ENCODE measurements around the gene SYT7. TPM values are rescaled to one million over a fixed set of nuclear protein-coding genes. Genes with fewer than 3 reads are reported as not detected.

SYT7 gene
- total and polyA plus RNA-seq, 2 donors = 0.14 to 1.3 TPM

GRCh38 chr11:61512435-61512834, 68.4 kb downstream of the SYT7 start:
- no peak overlapping the region for H3K4me3 ChIP-seq (ENCODE audit: low read length in 2 of 2)
- peaks cover 27 to 70% of the 10 kb centered on the region in 2 donors for H3K27me3 ChIP-seq (ENCODE audit: control insufficient read depth in 2 of 2, insufficient read depth in 1 of 2, low read length in 1 of 2)
- 96% methylated on average over 4 of the region's 4 CpGs for WGBS
- DNase-seq (ENCODE audit: low read depth in 6 of 9, low spot score in 9 of 9) = no peak
- H3K27ac ChIP-seq (ENCODE audit: low read depth in 1 of 2, low read length in 1 of 2) = no peak overlapping the region
- no peaks in the 10 kb centered on the region for H3K9me3 ChIP-seq (ENCODE audit: control insufficient read depth in 2 of 2, insufficient read depth in 1 of 2, low read length in 1 of 2)
- no peaks in the 10 kb centered on the region for H3K36me3 ChIP-seq (ENCODE audit: control insufficient read depth in 2 of 2, insufficient read depth in 2 of 2, low read length in 1 of 2)
- peaks cover 11 to 19% of the 10 kb centered on the region in 2 donors for H3K4me1 ChIP-seq (ENCODE audit: control insufficient read depth in 2 of 2, insufficient read depth in 2 of 2, low read length in 2 of 2)

- Histone ChIP-seq H3K27me3 (ENCODE audit: control insufficient read depth in 2 of 2, insufficient read depth in 1 of 2, low read length in 1 of 2) (peaks cover 32 to 72% of the 10 kb centered on the region in 2 donors), H3K4me3 (ENCODE audit: low read length in 2 of 2) (no peak overlapping the region), H3K4me1 (ENCODE audit: control insufficient read depth in 2 of 2, insufficient read depth in 2 of 2, low read length in 2 of 2) (peaks cover 11 to 17% of the 10 kb centered on the region in 2 donors), H3K36me3 (ENCODE audit: control insufficient read depth in 2 of 2, insufficient read depth in 2 of 2, low read length in 1 of 2) (no peaks in the 10 kb centered on the region), H3K27ac (ENCODE audit: low read depth in 1 of 2, low read length in 1 of 2) (no peak overlapping the region), H3K9me3 (ENCODE audit: control insufficient read depth in 2 of 2, insufficient read depth in 1 of 2, low read length in 1 of 2) (no peaks in the 10 kb centered on the region)
- WGBS = 67% methylated on average over 3 of the region's 3 CpGs
- DNase-seq (ENCODE audit: low read depth in 6 of 9, low spot score in 9 of 9) = no peak
These were observed 69.5 kb downstream of the SYT7 start for GRCh38 chr11:61511383-61511782.

- DNase-seq (ENCODE audit: low read depth in 6 of 9, low spot score in 9 of 9) = no peak
- Histone ChIP-seq H3K4me1 (ENCODE audit: control insufficient read depth in 2 of 2, insufficient read depth in 2 of 2, low read length in 2 of 2) (peaks cover 11 to 14% of the 10 kb centered on the region in 2 donors), H3K27me3 (ENCODE audit: control insufficient read depth in 2 of 2, insufficient read depth in 1 of 2, low read length in 1 of 2) (peaks cover 35 to 72% of the 10 kb centered on the region in 2 donors), H3K4me3 (ENCODE audit: low read length in 2 of 2) (no peak overlapping the region), H3K36me3 (ENCODE audit: control insufficient read depth in 2 of 2, insufficient read depth in 2 of 2, low read length in 1 of 2) (no peaks in the 10 kb centered on the region), H3K27ac (ENCODE audit: low read depth in 1 of 2, low read length in 1 of 2) (no peak overlapping the region), H3K9me3 (ENCODE audit: control insufficient read depth in 2 of 2, insufficient read depth in 1 of 2, low read length in 1 of 2) (no peaks in the 10 kb centered on the region)
- 89% methylated on average over 14 of the region's 14 CpGs for WGBS
These were observed 69.9 kb downstream of the SYT7 start for GRCh38 chr11:61510974-61511373.

GRCh38 chr11:61510166-61510919, 70.5 kb downstream of the SYT7 start:
- no peaks in the 10 kb centered on the region for H3K9me3 ChIP-seq (ENCODE audit: control insufficient read depth in 2 of 2, insufficient read depth in 1 of 2, low read length in 1 of 2)
- H3K27me3 ChIP-seq (ENCODE audit: control insufficient read depth in 2 of 2, insufficient read depth in 1 of 2, low read length in 1 of 2) = peaks cover 42 to 73% of the 10 kb centered on the region in 2 donors
- DNase-seq (ENCODE audit: low read depth in 6 of 9, low spot score in 9 of 9) = no peak
- H3K4me3 ChIP-seq (ENCODE audit: low read length in 2 of 2) = no peak overlapping the region
- peaks cover 11 to 14% of the 10 kb centered on the region in 2 donors for H3K4me1 ChIP-seq (ENCODE audit: control insufficient read depth in 2 of 2, insufficient read depth in 2 of 2, low read length in 2 of 2)
- no peaks in the 10 kb centered on the region for H3K36me3 ChIP-seq (ENCODE audit: control insufficient read depth in 2 of 2, insufficient read depth in 2 of 2, low read length in 1 of 2)
- 89% methylated on average over 16 of the region's 16 CpGs for WGBS
- no peak overlapping the region for H3K27ac ChIP-seq (ENCODE audit: low read depth in 1 of 2, low read length in 1 of 2)

DNA sequence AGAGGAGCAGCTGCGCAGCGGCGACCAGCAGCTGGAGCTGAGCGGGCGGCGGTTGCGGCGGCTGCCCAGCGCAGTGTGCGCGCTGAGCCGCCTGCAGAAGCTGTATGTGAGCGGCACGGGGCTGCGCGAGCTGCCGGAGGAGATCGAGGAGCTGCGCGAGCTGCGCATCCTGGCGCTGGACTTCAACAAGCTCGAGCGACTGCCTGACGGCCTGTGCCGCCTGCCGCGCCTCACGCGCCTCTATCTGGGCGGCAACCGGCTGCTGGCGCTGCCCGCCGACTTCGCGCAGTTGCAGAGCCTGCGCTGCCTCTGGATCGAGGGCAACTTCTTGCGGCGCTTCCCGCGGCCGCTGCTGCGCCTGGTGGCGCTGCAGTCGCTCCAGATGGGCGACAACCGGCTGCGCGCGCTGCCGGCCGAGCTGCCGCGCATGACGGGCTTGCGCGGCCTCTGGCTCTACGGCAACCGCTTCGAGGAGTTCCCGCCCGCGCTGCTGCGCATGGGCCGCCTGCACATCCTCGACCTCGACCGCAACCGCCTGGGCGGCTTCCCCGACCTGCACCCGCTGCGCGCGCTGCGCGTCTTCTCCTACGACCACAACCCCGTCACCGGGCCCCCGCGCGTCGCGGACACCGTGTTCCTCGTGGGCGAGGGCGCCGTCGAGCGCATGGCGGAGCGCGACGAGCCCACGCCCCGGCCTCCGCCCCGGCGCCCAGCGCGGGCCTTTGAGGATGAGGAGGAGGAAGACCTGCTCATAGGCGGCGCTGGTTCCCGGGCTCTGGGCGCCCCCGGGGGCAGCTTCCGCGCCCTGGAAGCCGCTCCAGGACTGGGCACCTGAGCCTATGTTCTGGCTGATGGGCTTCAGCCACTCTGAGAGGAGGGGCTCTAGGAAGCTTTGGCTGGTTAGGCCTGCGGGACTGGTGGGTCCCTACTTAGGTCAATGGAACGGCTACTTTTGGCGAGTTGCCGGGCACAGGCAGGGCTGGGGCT, 71.5 kb downstream of the SYT7 start:
- WGBS = 5% methylated on average over 117 of the region's 117 CpGs
- H3K27ac ChIP-seq (ENCODE audit: low read depth in 1 of 2, low read length in 1 of 2) = no peak overlapping the region
- H3K27me3 ChIP-seq (ENCODE audit: control insufficient read depth in 2 of 2, insufficient read depth in 1 of 2, low read length in 1 of 2) = peaks cover 44 to 79% of the 10 kb centered on the region in 2 donors
- H3K4me3 ChIP-seq (ENCODE audit: low read length in 2 of 2) = peak overlapping the region in 1 of 2 donors; percentile 43
- peaks cover 11 to 14% of the 10 kb centered on the region in 2 donors for H3K4me1 ChIP-seq (ENCODE audit: control insufficient read depth in 2 of 2, insufficient read depth in 2 of 2, low read length in 2 of 2)
- no peaks in the 10 kb centered on the region for H3K9me3 ChIP-seq (ENCODE audit: control insufficient read depth in 2 of 2, insufficient read depth in 1 of 2, low read length in 1 of 2)
- H3K36me3 ChIP-seq (ENCODE audit: control insufficient read depth in 2 of 2, insufficient read depth in 2 of 2, low read length in 1 of 2) = no peaks in the 10 kb centered on the region
- peak in 6 of 9 donors; percentile 52 to 81 (median 68) for DNase-seq (ENCODE audit: low read depth in 6 of 9, low spot score in 9 of 9)

DNA sequence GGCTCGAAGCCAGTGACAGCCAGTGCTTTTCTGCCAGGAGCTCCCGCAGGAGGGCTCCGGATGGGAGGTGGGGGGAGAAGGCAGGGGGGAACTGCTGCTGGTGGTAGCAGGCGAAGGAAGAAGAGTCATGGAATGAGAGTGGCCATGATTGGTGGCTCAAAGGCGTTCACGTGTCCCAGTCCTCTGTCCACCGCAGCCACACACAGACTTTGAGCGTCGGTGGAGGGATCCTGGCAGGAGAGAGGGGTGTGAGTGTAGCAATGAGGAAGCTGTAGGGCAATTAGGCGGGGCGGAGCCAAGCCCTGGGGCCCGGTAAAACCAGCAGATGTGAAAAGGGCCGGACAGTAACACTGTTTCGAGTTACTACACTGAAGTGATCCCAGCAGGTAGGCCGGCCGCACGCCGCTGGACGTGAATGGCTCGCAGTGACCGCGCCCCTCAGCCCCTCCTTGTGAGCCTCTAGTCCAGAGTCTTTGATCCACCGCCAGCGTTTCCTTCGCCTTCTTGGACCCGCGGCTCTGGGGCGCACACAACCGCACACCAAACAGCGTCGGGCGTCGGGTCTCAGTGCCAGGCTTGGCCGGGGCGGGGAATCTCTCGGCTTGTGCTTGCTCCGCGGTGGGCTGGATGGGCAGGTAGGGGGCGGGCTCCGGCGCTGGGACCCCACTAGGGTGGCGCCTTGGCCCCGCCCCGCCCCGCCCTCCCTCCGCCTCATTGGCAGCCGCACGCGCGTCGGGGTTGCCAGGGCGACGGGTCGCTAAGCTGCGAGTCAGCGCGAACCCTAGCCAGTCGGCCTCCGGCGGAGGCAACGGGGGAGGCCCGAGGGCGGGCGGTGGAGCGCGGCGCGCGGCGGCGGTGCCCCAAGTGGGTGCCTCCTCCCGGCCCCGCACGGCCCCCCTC, 72.7 kb downstream of the SYT7 start, which contains the start of gene LRRC10B:
TSS of gene LRRC10B (plus strand) at position 788 of the 900 bp plus-strand sequence. CDS start 250 bp downstream, outside the sequence.
- peak in 7 of 9 donors; percentile 34 to 79 (median 63) for DNase-seq (ENCODE audit: low read depth in 6 of 9, low spot score in 9 of 9)
- 1% methylated on average over 74 of the region's 74 CpGs for WGBS
- H3K27me3 ChIP-seq (ENCODE audit: control insufficient read depth in 2 of 2, insufficient read depth in 1 of 2, low read length in 1 of 2) = peaks cover 44 to 77% of the 10 kb centered on the region in 2 donors
- H3K27ac ChIP-seq (ENCODE audit: low read depth in 1 of 2, low read length in 1 of 2) = no peak within 1 kb of the TSS
- H3K9me3 ChIP-seq (ENCODE audit: control insufficient read depth in 2 of 2, insufficient read depth in 1 of 2, low read length in 1 of 2) = no peaks in the 10 kb centered on the region
- peak within 1 kb of the TSS in 1 of 2 donors; percentile 43 for H3K4me3 ChIP-seq (ENCODE audit: low read length in 2 of 2)
- no peaks in the 10 kb centered on the region for H3K36me3 ChIP-seq (ENCODE audit: control insufficient read depth in 2 of 2, insufficient read depth in 2 of 2, low read length in 1 of 2)
- H3K4me1 ChIP-seq (ENCODE audit: control insufficient read depth in 2 of 2, insufficient read depth in 2 of 2, low read length in 2 of 2) = peaks cover 10 to 11% of the 10 kb centered on the region in 2 donors

- Histone ChIP-seq H3K27ac (ENCODE audit: low read depth in 1 of 2, low read length in 1 of 2) (no peak overlapping the region), H3K9me3 (ENCODE audit: control insufficient read depth in 2 of 2, insufficient read depth in 1 of 2, low read length in 1 of 2) (no peaks in the 10 kb centered on the region), H3K4me3 (ENCODE audit: low read length in 2 of 2) (no peak overlapping the region), H3K4me1 (ENCODE audit: control insufficient read depth in 2 of 2, insufficient read depth in 2 of 2, low read length in 2 of 2) (peaks cover 10 to 11% of the 10 kb centered on the region in 2 donors), H3K27me3 (ENCODE audit: control insufficient read depth in 2 of 2, insufficient read depth in 1 of 2, low read length in 1 of 2) (peaks cover 44 to 72% of the 10 kb centered on the region in 2 donors), H3K36me3 (ENCODE audit: control insufficient read depth in 2 of 2, insufficient read depth in 2 of 2, low read length in 1 of 2) (no peaks in the 10 kb centered on the region)
- WGBS = 76% methylated on average over 14 of the region's 14 CpGs
- DNase-seq (ENCODE audit: low read depth in 6 of 9, low spot score in 9 of 9) = no peak
These were observed 73.7 kb downstream of the SYT7 start for GRCh38 chr11:61507012-61507768.
